Activated CD4-positive, alpha-beta T cell treated with anti-CD3 and anti-CD28 coated beads, Interleukin-2, amount 50 U/mL, for 48 hours (primary cell): Measurements from ENCODE around the gene DTX3L.
A peak's percentile ranks its signal among the peaks of the same experiment; 100 is the strongest.

Experiments used
- DNase-seq, 2 experiments: peaks; one replicate each; pipeline ENCODE4 v3.0.0-alpha.2; 2020

The DTX3L gene

DNA sequence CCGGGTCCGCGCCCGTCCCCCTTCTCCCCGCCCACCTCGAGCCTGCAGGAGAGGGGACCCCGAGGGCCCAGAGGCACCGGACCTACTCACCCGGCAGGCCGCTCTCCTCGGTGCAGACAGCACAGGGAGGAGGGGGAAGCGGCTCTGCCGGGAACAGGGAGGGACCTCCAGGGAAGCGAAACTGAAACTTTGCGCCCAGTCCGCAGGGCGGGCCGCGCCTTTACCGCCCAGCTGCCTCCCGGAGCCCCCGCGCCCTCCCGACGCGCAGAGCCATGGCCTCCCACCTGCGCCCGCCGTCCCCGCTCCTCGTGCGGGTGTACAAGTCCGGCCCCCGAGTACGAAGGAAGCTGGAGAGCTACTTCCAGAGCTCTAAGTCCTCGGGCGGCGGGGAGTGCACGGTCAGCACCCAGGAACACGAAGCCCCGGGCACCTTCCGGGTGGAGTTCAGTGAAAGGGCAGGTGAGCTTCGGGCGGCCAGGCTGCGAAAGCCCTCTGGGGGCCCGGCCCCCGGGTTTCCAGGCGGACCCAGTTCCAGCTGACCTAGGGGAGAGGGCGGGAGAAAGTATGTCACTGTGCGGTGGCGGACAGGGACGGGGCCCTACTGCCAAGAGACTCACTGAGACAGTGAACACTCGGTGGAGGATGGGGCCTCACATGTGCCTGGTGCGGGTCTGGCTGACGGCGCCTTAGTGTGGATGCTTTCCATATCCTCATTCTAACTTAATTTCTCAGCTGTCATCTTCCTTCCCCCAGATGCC is at the start of gene DTX3L, which contains the start of gene PARP9:
TSS of gene DTX3L (plus strand) at position 184 of the 758 bp plus-strand sequence. CDS start at position 273, 89 bp downstream.
TSS of gene PARP9 (minus strand) at position 146 of the 758 bp plus-strand sequence. CDS start 4,680 bp downstream, outside the sequence.
- peak; percentile 71 to 81 for DNase-seq

DNA sequence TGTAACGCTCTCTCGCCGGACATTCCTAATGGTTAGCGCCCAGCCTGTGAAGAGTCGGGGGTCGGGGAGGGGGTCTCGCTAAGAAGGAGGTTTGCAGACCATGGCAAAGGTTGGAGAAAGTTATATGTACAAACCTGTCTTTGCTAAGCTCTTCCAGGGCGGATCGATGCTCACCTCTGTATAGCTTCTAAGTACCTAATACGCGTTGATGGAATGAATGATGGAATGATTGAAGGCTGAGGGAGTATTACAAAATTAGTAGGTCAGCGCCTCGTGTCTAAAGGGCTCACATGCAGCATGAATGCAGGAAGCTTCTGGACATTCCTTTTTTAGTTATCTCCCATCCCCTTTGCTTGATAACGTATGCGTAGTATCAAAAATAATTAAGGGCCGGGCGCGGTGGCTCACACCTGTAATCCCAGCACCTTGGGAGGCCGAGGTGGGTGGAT is 49.1 kb upstream of the DTX3L start:
- no peak for DNase-seq

DNA sequence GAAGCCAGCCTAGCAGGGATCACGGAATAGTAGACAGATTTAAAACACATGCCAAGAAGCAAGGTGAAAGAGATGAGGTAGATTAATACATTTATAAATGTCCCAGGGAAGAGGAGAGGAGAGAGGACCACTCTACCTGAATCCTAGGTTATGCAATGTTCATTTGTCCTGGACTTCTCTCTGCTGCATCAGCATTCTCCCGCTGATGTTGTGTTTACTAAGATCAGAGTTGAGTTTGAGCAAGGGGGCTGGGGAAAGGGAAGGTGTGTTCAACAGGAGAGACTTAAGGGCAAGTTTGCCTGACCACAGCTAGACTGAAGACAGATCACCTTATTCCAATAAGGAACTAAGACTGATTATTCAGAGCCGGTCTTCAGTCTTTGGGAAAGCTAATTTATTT is 48.3 kb upstream of the DTX3L start:
- no peak for DNase-seq

DNA sequence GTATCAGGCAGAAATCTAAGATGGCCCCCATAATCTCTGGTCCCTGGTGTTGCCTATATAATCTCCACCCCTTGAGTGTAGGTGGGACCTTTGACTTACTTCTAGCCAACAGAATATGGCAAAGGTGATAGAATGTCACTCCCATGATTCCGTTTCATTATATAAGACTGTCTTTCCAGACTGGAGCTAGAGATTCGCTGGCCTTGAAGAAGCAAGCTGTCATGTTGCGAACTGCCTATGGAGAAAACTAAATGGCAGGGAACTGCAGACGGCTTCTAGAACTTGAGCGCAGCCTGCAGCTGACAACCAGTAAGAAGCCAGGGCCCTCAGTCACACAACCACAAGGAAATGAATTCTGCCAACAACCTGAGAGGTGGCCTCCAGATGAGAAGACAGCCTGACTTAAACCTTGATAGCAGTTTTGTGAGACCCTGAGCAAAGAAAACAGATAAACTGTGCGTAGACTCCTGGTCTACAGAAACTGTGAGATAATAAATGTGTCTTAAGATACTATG is 47.2 kb upstream of the DTX3L start:
- DNase-seq = no peak

DNA sequence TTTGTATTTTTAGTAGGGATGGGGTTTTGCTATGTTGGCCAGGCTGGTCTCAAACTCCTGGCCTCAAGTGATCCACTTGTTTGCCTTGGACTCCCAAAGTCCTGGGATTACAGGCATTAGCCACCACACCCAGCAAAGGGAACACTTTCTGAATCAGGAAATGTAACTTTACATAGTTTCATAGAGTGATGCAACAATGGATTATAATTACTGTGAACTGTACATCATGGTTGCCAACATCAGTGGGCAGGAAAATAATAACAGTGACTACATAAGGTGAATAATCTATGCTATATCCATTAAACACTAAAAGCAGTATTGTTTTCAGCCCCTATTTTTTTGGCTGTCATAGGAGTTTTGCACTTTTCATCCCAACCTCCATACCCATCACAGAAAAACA is 44.4 kb upstream of the DTX3L start:
- no peak for DNase-seq

DNA sequence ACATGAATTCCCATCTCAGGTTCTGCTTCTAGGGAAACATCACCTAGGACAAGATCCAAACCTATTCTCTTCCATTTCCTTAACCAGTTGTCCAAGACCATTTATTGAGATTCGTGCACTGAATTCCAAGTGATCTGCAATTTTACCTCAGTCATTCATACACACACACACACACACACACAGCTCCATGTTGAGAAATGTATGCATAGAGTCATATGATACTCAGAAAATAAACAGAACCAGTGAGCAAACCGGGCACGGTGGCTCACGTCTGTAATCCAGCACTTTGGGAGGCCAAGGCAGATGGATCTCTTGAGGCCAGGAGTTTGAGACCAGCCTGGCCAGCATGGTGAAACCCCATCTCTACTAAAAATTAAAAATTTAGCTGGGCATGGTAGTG is 43.3 kb upstream of the DTX3L start:
- no peak for DNase-seq

DNA sequence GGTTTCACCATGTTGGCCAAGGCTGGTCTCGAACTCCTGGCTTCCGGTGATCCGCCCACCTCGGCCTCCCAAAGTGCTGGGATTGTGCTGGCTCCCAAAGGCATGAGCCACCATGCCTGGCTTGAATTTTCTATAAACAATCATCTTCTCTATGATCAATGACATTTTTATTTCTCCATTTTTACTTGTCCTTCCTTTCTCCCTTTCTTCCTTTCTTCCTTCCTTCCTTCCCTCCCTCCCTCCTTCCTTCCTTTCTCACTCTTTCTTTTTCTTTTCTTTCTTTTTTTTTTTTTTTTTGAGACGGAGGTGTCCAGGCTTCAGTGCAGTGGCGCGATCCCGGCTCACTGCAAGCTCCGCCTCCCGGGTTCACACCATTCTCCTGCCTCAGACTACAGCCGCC is 40.8 kb upstream of the DTX3L start:
- DNase-seq = no peak

DNA sequence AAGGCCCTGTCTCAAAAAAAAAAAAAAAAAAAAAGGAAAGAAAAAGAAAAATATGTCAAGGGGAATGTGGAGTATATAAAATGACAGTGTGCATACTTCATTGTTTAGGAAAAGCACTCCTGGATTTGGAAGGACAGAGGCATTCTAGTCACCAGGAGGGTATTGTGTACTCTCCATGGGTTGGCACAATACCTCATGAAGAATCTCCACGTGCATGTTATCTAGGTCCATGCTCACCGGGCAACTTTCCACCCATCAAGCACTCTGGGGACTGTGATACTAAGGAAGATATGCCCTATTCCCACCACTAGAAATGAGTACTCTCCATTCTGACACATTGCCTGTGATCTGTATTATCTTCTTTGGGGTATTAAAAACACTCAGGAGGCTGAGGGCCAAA is 34.0 kb upstream of the DTX3L start:
- no peak for DNase-seq

DNA sequence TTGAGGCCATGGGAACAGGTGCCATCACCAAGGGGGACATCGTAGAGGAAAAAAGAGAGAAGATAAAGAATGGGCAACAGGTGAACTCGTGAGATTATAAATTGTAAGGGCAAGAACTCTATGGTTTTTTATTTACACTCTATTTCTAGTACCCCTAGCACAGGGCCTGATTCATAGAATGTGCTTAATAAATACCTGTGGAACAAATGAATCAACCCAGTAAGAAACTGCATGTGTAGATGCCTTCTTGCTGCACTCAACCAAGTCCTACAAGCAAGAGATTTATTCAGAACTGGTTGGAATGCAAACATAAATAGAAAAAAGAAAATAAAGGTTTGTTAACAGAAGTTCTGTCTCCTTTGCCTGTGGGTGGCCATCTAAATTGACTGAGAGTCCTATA is 30.7 kb upstream of the DTX3L start:
- DNase-seq = no peak

DNA sequence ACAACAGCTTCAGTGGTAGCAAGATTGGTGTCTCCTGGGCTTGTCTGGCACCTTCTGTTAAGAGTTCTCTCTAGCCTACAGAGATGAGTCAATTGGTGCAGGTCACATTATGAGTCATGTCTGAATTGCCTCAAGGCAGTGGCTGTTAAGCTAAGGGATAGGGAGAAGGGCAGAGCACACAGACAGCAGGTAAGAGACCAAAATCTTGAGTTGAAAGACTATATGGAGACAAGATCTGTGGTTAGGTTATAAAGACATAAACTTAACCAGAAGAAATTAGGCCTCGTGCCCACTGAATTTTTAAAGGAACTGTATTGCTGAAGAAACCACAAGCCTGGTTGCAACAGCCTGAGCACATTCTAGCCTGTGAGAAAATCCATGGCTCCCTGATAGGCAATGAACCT is 30.2 kb upstream of the DTX3L start:
- DNase-seq = peak; percentile 29 to 47

DNA sequence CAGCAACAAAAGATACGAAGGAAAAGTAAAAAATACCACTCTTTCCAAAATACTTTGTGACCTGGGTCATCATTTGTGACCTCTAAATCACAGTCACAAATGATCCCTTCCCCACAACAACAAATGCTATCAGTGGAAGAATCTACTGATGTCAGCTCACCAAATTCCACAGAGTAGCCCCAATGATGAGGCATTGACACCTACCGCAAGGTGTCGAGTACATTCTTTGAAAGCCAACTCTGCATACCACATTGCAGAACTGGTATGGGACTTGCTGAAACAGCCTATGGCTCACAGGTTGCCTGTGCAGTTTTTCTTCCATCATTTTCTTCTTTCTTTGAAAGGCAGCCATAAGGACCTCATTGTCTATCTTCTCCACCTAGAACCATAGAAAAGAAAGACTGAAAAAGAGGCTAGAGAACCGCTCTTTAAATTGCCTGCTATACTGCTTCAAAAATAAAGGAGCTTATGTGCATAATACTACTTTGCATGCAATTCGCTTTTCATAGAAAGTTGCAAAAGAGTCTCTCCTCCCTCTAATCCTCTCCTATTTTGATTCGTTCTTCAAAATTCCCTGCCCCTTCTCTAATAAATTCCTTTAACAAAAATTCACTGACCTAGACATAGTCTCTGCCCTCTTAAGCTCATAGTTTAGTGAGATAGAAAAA is 28.0 kb upstream of the DTX3L start:
- no peak for DNase-seq

DNA sequence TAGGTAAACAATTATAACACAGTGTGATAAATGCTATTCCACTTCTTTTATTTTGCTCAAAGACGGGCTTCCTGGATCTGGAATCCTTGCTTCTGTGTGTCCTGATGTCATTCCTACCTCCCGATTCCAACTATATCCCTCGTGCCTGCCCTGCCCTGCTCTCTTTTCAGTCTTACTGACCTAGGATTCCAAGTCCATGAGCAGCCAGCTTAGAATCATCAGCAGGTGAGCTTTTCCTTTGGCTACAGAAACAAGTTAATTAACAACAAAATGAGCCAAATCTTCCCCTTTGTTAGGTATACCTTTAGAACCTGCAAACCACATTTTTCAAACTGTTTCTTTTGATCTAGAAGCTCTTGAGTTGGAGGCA is 27.5 kb upstream of the DTX3L start:
- DNase-seq = no peak

DNA sequence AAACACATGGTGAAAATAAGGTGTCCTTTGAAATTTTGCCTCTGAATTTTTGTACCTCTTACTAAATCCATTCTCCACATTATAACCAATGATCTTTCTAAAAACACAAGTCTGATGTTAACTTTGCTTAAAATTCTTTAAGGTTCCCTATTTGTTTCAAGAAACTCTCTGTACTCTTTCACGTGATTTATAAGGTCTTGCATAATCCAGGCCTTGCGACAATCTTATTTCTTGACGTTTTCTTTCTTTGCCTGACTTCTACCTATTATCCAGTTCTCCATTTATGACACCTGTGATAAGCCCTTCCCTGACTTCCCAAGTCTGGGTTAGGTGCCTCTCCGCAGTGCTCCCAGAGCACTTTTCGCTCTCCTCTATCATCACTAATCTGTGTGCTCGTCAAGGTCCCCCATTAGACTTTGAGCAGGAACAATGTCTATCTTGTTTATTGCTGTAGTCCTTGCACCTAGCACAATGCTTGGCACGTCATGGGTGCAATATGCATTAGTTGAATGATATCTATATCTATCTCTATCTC is 25.1 kb upstream of the DTX3L start:
- DNase-seq = no peak

DNA sequence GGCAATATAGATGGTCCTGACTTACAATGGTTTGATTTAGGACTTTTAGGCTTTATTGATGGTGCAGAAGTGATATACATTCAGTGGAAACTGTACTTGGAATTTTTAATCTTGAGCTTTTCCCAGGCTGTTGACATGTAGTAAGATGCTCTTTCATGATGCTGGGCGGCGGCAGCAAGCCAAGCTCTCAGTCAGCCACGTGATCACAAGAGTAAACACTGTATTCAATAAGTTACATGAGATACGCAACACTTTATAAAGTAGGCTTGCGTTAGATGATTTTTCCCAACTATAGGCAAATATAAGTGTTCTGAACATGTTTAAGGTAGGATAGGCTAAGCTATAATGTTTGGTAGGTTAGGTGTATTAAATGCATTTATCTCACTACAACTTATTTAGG is 18.0 kb upstream of the DTX3L start:
- DNase-seq = no peak

DNA sequence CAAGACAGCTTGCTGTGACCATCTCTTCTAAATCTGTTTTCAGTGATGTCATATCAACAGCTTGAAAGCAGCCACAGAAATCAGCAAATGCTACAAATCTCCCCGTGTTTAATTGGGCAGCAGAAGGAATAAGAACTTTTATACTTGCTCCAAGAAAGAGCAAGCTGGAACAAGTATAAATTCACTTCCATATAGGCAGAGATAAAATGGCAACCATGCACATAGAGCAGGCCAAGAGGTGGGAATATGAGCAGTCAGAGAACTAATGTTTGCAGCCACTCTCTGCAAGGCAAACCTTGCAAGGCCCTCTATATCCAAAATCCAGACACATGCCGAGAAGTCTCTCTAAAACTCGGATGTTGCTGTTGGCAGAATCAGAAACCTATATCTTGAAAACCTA is 16.1 kb upstream of the DTX3L start:
- no peak for DNase-seq

DNA sequence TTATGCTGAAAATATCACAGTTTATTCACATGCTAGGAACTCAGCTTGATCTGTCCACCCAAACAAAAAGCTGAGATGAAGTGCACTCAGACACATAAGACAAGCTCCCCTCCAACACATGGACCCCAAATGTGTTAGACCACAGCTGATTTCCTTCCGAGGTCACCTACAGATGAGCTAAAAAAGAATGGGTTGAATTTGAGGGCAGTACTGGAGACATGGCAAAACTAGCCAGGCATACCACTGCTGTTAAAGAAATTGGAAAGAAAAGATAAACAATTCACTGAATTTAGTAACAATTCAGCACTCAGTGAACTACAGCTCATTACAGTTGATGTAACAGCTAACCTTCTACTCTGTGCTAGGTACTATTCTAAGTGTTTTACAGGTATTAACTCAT is 15.5 kb upstream of the DTX3L start:
- DNase-seq = no peak

DNA sequence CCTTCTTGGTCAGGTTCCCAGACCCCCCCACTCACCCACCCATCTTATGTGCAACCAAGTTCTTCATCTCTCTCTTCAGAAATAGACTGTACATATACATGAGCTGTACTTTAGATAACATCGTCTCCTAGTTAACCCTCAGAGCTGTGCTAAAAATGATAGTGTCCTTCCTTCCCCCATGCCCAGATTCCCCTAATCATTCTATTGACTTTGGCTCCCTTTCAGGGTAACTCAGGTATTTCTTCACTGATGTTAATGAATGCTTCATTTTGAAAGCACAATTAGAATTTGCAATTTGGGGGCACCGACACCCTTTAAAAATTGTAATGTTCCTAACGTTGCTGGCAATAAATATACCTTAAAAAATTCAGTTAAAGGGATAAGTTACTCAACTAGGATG is 11.0 kb upstream of the DTX3L start:
- no peak for DNase-seq

DNA sequence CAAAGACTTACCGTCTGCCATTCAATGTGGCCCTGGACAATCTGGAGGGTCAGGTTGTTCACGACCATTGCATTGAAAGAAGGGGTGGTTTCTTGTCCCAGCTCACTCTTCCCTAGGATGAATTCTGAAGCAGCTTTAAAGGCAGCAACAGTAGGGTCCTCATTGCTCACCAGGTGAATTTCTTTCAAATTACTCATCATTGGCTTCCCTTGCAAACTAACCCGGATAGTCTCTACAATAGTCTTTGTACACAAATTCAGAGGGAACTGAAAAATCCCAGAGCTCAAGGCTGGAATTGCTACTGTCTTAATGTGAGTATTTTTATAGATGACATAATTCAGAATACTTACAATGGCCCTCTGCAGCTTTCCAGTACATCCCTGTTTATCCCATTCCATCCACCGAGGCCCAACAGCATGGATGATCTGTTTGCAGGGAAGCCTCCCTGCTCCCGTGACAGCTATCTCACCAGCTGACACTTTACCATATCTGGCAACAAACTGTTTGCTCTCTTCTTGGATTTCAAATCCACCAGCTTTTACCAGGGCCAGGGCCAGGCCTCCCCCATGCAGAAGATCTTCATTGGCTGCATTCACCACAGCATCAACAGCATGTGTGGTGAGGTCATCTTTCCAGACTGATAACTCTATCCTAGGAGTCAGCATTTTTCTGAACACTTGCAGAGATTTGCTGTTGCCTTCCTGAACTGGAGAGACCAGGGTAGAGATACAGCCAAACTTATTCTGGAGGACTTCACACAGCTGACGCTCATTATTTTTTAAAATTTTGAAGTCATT is 8.7 kb upstream of the DTX3L start:
- DNase-seq = no peak

DNA sequence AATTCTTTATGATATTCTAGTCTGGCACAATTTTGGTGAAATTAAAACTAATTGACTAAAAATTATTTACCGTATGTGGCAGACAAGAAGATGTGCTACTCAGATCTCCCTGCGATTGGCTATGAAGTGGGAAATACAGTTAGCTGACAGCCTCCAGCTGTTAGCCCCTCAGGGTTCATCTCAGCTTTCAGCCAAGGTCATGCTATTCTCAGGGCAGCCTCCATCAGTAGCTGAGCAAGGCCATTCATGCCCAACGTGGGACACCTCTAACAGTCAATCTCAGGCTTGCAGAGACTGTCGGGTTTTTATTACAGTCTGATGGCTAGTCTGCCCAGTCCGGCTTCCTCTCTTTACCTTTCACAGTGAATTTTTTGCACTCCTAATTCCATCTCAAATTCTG is 6.8 kb upstream of the DTX3L start:
- DNase-seq = no peak

DNA sequence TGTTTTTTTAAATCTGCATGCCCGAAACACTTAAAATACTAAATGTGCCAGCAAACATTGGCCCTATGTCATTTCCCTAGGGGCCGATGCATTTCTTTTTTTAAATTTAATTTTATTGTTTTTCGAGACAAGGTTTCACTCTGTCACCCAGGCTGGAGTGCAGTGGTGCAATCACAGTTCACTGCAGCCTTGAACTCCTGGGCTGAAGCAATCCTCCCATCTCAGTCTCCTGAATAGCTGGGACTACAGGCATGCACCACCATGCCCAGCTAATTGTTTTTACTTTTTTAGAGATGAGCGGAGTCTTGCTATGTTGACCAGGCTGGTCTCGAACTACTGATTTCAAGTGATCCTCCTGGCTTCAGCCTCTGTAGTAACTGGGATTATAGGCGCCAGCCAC is 5.5 kb upstream of the DTX3L start:
- DNase-seq = no peak

DNA sequence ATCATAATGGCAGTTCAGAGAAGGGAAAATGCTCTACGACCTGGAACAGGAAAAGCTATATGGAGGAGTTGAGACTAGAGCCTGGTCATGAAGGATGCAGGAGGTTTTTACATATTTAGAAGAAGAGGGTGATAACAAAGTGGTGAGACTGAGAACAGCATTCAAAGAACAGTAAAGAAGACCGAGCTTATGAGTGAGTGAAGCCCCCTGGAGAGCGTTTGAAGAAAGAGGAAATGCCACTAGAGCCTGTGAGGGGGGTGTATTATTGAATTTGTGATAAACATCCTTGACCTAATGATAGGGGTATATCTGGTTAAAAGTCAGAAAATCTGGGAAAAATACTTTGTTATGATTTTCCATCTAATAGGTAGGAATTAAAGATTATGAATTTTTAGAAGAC is 4.2 kb upstream of the DTX3L start:
- DNase-seq = no peak

DNA sequence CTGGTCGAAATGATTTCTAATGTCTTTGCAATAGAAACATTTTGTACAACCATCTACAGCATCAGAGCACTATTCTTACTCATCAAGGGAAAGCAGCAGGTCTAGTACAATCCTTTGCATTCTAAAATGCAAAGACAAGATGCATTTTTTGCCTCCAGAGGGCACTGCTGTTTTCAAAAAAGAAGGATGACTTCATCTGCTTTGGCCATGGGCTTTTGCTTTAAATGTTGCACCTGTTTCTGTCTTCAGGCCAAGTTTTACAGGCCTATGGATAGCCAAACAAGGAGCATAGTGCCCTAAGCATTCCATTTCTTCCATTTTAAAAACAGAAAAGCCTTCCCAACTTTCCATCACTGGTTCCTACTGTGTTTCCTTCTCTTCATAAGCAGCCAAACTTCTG is 3.5 kb upstream of the DTX3L start:
- peak; percentile 44 to 64 for DNase-seq
